GM23248 (cell line): ENCODE data around the gene CREB3L2.

Experiments
- EZH2 ChIP-seq: fragments of 200-600 bp; sonication (generic); IDR thresholded peaks from 2 replicates; pipeline ENCODE4 v1.6.1; 2018; ENCODE audit warnings: antibody characterized with exemption, mild to moderate bottlenecking; ENCODE audit not compliant: insufficient read depth, poor library complexity, severe bottlenecking
- EZH2phosphoT487 ChIP-seq: fragments of 200-600 bp; sonication (generic); IDR thresholded peaks from 2 replicates; pipeline ENCODE4 v1.6.1; 2018; ENCODE audit warnings: antibody characterized with exemption, moderate library complexity, mild to moderate bottlenecking, low read depth; ENCODE audit not compliant: insufficient read depth

- no peak for TF ChIP-seq EZH2
- TF ChIP-seq EZH2phosphoT487, result no peak
These were observed 376 bp upstream of the CREB3L2 start for GRCh38 chr7:138002096-138002827.
